Measurements from ENCODE around the gene PRKD1. TPM values are rescaled to one million over a fixed set of nuclear protein-coding genes. Genes with fewer than 3 reads are reported as not detected.

PRKD1 gene
- total RNA-seq, 1 donor from 2014 or later = 17.2 TPM

DNA sequence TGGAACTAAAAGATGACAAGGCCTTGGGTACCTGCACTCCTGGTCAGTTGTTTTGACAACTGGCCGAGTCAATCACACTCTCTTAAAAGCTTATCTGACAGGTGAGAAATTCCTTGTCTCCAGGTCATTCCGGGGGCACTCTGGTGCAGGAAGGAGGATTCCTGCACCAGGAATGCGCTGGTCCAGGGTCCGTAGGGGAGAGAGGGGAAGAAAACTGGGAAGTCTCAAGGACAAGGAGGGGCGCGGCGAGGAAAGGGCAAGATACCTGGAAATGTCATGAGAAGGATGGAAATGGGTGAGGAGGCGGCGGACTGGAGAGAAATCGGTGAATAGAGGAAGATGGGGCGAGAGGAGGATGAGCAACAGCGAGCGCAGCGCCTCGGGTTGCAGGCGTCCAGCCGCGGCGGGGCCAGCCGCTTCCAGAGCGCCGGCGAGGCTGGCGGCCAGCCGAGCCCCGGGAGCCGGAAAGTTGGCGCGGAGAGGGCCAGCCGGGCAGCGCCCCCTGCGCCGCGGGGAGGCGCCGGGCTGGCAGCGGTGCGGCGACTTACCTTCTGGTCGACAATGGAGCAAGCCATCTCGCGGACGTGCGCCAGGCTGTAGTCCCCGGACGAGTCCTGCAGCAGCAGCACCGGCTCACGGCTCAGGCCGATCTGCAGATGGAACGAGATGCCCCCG lies 809 bp downstream of the PRKD1 start:
- TF ChIP-seq, protein P1, sequence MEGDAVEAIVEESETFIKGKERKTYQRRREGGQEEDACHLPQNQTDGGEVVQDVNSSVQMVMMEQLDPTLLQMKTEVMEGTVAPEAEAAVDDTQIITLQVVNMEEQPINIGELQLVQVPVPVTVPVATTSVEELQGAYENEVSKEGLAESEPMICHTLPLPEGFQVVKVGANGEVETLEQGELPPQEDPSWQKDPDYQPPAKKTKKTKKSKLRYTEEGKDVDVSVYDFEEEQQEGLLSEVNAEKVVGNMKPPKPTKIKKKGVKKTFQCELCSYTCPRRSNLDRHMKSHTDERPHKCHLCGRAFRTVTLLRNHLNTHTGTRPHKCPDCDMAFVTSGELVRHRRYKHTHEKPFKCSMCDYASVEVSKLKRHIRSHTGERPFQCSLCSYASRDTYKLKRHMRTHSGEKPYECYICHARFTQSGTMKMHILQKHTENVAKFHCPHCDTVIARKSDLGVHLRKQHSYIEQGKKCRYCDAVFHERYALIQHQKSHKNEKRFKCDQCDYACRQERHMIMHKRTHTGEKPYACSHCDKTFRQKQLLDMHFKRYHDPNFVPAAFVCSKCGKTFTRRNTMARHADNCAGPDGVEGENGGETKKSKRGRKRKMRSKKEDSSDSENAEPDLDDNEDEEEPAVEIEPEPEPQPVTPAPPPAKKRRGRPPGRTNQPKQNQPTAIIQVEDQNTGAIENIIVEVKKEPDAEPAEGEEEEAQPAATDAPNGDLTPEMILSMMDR (IDR thresholded peaks at IDR 0.05) = peak; percentile 33
- Histone ChIP-seq H3K27ac (peak overlapping the region; percentile 51), H3K9me3 (no peaks in the 10 kb centered on the region), H3K27me3 (no peaks in the 10 kb centered on the region), H3K4me3 (peak overlapping the region; percentile 73), H3K36me3 (no peaks in the 10 kb centered on the region), H3K4me1 (peaks cover 6% of the 10 kb centered on the region)
- intact Hi-C loops (cut with DNase I) = no loop called here
- ATAC-seq (peak; percentile 70), DNase-seq (peak; percentile 84)

DNA sequence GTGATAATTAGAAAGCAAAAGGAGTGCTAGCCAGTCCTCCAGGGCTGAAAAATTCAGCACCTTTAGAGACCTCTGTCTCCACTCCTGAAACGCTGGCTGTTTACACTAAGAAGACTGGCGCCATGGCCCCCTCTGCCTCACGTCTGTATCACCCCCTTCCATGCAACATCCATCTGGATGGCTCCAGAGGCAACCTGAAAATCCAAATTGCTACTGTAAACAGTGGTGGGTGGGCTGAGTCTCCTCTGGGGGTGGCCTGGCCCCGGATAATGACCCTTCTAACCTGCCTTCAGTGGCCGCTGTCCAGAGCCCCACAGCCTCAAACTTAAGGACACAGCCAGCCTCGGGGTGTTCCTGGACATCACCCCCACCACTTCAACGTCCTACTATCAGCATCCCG lies 1.4 kb downstream of the PRKD1 start:
- TF ChIP-seq, protein P1 (IDR thresholded peaks at IDR 0.05) = no peak
- Histone ChIP-seq H3K27me3 (no peaks in the 10 kb centered on the region), H3K36me3 (no peaks in the 10 kb centered on the region), H3K4me1 (peaks cover 6% of the 10 kb centered on the region), H3K9me3 (no peaks in the 10 kb centered on the region), H3K4me3 (peak overlapping the region; percentile 73), H3K27ac (no peak overlapping the region)
- ATAC-seq (no peak), DNase-seq (no peak)
- intact Hi-C loops (cut with DNase I) = no loop called here

DNA sequence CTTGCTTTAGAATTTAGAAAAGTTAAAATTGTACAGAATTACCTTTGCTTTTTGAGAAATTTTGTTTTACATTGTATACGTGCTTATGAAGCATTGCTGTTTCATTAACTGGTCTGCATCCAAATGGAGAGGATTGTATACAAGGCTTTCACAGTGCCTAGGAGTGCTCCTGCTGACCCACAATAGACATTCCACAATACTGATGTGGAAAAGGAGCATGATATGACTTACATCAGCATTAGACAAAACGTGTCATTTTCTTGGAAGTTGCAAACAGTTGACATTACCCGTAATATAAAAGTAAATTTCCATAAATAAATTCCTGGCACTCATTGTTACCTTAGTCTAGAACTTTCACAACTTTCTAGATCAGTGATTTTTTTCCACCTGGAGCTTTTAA lies 1.9 kb downstream of the PRKD1 start:
- ATAC-seq = no peak
- intact Hi-C loops (cut with DNase I) = no loop called here
- DNase-seq = no peak
- Histone ChIP-seq H3K27me3 (no peaks in the 10 kb centered on the region), H3K9me3 (no peaks in the 10 kb centered on the region), H3K4me3 (peak overlapping the region; percentile 73), H3K27ac (no peak overlapping the region), H3K4me1 (peaks cover 6% of the 10 kb centered on the region), H3K36me3 (no peaks in the 10 kb centered on the region)
- TF ChIP-seq, protein P1 (IDR thresholded peaks at IDR 0.05) = no peak

DNA sequence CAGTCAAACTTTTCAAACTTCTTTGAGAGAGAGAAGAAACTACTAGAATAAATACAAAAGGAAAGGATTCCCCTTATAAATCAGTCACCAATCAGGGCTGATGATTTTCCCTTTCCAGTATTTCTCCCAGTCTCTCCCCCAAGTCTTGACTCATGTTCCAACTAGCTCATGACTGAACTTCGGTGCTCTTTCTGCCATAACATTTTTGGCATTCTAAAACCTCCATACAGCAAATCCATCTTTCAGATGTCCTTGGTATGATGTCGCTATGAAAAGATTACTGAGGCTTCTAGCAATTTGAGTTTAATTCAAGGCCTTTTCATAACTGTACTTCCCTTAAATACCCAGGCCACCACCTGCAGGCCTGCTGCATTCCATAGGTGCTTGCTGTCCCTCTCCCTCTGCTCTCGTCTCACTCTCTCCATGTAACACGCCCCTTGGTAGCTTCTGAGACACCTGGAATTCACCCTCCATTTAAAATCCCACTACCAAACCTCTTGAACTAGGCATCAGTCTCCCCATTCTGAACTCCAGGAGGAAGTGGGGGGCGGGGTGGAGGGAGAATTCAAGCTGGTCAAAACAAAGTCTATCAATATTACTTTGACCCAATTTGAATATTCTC lies 2.4 kb downstream of the PRKD1 start:
- Histone ChIP-seq H3K4me3 (peak overlapping the region; percentile 73), H3K4me1 (peaks cover 6% of the 10 kb centered on the region), H3K36me3 (no peaks in the 10 kb centered on the region), H3K27me3 (no peaks in the 10 kb centered on the region), H3K27ac (no peak overlapping the region), H3K9me3 (no peaks in the 10 kb centered on the region)
- ATAC-seq = no peak
- intact Hi-C loops (cut with DNase I) = no loop called here
- no peak for DNase-seq
- TF ChIP-seq, protein P1 (IDR thresholded peaks at IDR 0.05) = no peak

DNA sequence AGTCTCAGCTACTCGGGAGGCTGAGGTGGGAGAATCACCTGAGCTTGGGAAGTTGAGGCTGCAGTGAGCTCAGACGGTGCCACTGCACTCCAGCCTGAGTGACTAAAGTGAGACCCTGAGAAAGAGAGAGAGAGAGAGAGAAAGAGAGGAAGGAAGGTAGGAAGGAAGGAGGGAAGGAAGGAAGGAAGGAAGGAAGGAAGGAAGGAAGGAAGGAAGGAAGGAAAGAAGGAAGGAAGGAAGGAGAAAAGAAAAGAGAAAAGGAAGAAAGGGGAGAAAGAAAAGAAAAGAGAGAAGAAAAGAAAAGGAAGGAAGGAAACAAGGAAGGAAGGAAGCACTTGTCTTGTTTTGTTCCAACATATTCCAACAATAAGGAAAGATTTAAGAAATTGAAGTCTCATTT lies 7.8 kb downstream of the PRKD1 start:
- H3K4me1 ChIP-seq = peaks cover 17% of the 10 kb centered on the region
- intact Hi-C loops (cut with DNase I) = no loop called here
- no peak overlapping the region for H3K4me3 ChIP-seq
- TF ChIP-seq, protein P1 (IDR thresholded peaks at IDR 0.05) = no peak
- H3K27ac ChIP-seq = no peak overlapping the region
- H3K27me3 ChIP-seq = no peaks in the 10 kb centered on the region
- no peaks in the 10 kb centered on the region for H3K36me3 ChIP-seq
- ATAC-seq (no peak), DNase-seq (no peak)
- no peaks in the 10 kb centered on the region for H3K9me3 ChIP-seq

Data from upper lobe of right lung (tissue), 1 donor.